T47D (cell line): ENCODE data around the gene GGTLC2.

Experiments used
- DNase-seq, 2 experiments: peaks; one replicate each; pipeline versions ENCODE4 v3.0.0 to v3.0.0-alpha.2; 2011 to 2012; ENCODE audit warnings: low read depth in 1 of 2, low spot score in 1 of 2
- JUND ChIP-seq: IDR thresholded peaks from 2 replicates; pipeline ENCODE4 v1.6.1; 2012; ENCODE audit warnings: low read depth
- in situ Hi-C: cut with HindIII; loops from 2 replicates; pipeline ENCODE4 v1.10.0; 2016; ENCODE audit warnings: low sequenced_read_pairs, low pct_unique_long_range_greater_than_20kb

GGTLC2 gene

GRCh38 chr22:22670076-22670795 lies 25.8 kb downstream of the GGTLC2 start:
- in situ Hi-C loops, result no loop called here
- DNase-seq, result no peak
- no peak for TF ChIP-seq JUND

GRCh38 chr22:22671506-22671905 lies 27.1 kb downstream of the GGTLC2 start:
- TF ChIP-seq JUND, result no peak
- DNase-seq, result no peak
- in situ Hi-C loops, result no loop called here

- in situ Hi-C loops, result no loop called here
- no peak for DNase-seq
- TF ChIP-seq JUND, result no peak
Observed at GRCh38 chr22:22673099-22673498, 28.7 kb downstream of the GGTLC2 start.

- TF ChIP-seq JUND, result no peak
- DNase-seq, result no peak
- in situ Hi-C loops, result no loop called here
Observed at GRCh38 chr22:22673628-22674027, 29.2 kb downstream of the GGTLC2 start.

- no peak for DNase-seq
- in situ Hi-C loops, result no loop called here
- no peak for TF ChIP-seq JUND
Observed at GRCh38 chr22:22674467-22674866, 30.1 kb downstream of the GGTLC2 start.

GRCh38 chr22:22678970-22679369 lies 34.6 kb downstream of the GGTLC2 start:
- no peak for TF ChIP-seq JUND
- in situ Hi-C loops, result no loop called here
- no peak for DNase-seq

- in situ Hi-C loops, result no loop called here
- DNase-seq, result no peak
- TF ChIP-seq JUND, result no peak
Observed at GRCh38 chr22:22680396-22680795, 36.0 kb downstream of the GGTLC2 start.

- in situ Hi-C loops, result no loop called here
- no peak for DNase-seq
- no peak for TF ChIP-seq JUND
Observed at GRCh38 chr22:22681221-22681739, 36.9 kb downstream of the GGTLC2 start.

GRCh38 chr22:22682196-22682595 lies 37.8 kb downstream of the GGTLC2 start:
- in situ Hi-C loops, result no loop called here
- no peak for DNase-seq
- no peak for TF ChIP-seq JUND

- peak in 1 of 2 experiments; percentile 10 for DNase-seq
- in situ Hi-C loops, result no loop called here
- TF ChIP-seq JUND, result no peak
Observed at GRCh38 chr22:22682807-22683667, 38.6 kb downstream of the GGTLC2 start.

GRCh38 chr22:22683668-22684361 lies 39.4 kb downstream of the GGTLC2 start:
- no peak for TF ChIP-seq JUND
- DNase-seq, result no peak
- in situ Hi-C loops, result no loop called here

- DNase-seq, result peak in 1 of 2 experiments; percentile 15
- in situ Hi-C loops, result no loop called here
- TF ChIP-seq JUND, result no peak
Observed at GRCh38 chr22:22684580-22685561, 40.5 kb downstream of the GGTLC2 start.
